A549 treated with AZD9567 at 1 μM for 4 hours (cell line): ENCODE results near the gene TENT4B. TPM values are rescaled to one million over a fixed set of nuclear protein-coding genes. Genes with fewer than 3 reads are reported as not detected.

ENCODE experiments used
- total RNA-seq: library from RNA; stranded (reverse); fragments of 200-300 nt; extraction: Qiagen RNA extraction; gene quantifications from 5 replicates; pipeline ENCODE4 v1.2.3, GENCODE V29; 2022; ENCODE audit not compliant: insufficient read depth

The TENT4B gene
- total RNA-seq, result 10.5 to 12.8 TPM (median 11.7 TPM) in 5 replicates

DNA sequence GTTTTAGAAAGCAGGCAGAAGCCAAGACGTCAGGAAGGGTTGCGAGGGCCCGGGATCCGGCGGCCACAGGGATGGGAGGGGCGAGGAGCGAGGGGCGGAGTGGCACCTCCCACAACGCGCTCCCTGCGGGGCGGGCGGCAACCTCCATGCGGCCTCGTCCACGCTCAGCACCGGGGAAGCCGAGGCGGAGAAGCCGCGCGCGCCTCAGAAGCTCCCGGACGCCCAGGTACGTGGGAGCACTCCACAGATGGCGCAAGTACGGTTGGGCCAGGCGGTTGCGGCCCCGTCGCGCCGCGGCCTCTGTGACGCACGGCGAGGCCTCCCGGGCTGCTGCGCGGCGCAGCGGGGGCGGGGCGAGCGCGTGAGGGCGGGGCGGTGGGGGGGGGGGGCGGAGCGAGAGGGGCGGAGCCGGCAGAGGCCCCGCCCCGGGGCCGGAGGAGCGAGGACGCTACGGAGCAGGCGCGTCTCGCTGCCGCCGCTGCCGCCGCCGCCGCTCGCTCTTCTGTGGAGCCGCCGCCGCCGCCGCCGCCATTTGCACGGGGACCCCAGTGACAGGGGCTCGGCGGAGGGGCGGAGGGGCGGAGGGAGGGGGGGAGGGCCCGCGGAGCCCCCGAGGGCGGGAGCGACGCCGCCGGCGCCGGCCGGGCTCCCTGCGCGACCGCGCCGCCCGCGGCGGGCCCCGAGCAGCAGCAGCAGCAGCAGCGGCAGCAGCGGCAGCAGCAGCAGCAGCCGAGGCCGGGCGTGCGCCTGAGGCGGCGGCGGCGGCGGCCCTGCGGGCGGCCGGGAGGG, at the start of gene TENT4B:
Gene TENT4B (plus strand): TSS at position 500 of the 789 bp plus-strand sequence. CDS start 316 bp downstream, outside the sequence.

DNA sequence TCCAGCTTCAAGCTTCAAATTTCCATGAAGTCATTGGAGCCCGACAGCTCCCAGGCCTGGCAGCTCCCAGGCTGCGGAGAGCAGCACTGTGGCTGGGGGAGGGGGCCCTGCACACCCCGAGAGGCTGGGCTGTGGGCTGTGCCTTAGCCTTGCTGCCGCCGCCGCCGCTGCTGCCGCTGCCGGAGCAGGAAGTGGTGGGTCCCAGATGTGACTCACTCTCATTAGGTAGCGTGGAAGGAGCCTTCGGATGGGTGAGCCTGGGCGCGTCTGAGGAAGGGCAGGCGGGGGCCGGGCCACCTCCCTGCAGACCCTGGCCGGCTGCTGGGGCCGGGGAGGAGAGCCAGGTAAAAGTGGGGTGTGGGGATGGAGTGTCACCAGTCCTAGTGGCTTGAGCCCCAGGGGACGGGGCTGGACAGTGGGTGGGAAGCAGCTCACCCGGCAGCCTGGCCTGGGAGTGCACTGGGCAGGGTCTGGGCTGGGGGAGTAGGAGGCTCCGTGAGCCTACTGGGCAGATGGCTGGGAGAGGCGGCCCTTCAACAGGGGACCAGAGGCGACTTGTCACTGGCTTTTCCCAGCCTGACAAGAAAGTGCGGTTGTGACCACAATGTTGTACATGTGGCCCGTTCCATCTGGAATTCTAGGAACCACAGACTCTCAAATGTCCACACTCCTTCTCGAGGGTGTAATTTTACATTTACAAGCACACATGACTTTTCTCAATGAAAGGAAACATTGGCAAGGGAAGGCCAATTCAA, 113.4 kb downstream of the TENT4B start, which contains the start of gene ADCY7:
Gene ADCY7 (plus strand): TSS at position 215 of the 755 bp plus-strand sequence. CDS start 21,629 bp downstream, outside the sequence.

Other genes with a start within 250 kb of the TENT4B start
- 16.8 to 23.1 TPM (median 21.5 TPM) in 5 replicates for gene CNEP1R1, start 128.1 kb upstream of the TENT4B start, total RNA-seq
- 13.6 to 15.7 TPM (median 14.7 TPM) in 5 replicates for gene HEATR3, start 87.3 kb upstream of the TENT4B start, total RNA-seq
- 10.0 to 15.4 TPM (median 14.0 TPM) in 5 replicates for gene ADCY7, start 113.2 kb downstream of the TENT4B start, total RNA-seq
- 53.1 to 74.9 TPM (median 59.6 TPM) in 5 replicates for gene BRD7, start 215.7 kb downstream of the TENT4B start, total RNA-seq